ENCODE measurements around the gene PKP3. TPM values are rescaled to one million over a fixed set of nuclear protein-coding genes. Genes with fewer than 3 reads are reported as not detected.

Gene PKP3
- total and polyA plus RNA-seq, 10 donors, result 0.09 to 2.8 (median 0.44) TPM; not detected in 4

DNA sequence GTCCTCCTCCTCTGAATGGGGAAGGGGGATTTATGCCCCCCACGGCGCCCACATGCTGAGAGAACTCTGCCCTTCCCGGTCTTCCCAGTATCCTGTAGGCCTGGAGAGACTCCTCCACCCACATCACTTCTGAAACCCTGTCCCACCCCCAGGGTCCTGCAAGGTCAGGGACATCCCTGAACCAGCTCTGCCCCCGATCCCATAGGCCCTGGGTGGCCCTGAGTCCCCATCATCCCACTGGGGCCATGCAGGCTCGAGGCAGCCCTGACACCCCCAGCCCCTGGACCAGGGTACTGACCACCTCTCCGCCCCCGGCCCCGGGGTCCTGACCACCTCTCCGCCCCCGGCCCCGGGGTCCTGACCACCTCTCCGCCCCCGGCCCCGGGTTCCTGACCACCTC is 13.0 kb upstream of the PKP3 start:
- intact Hi-C loops (cut with DNase I; ENCODE audit: low total_unique reads), result no loop called here
- no peaks in the 10 kb centered on the region for H3K4me1 ChIP-seq
- peaks cover 0 to 43% (median 11%) of the 10 kb centered on the region in 7 donors for H3K27me3 ChIP-seq (replicated peaks in 1 of 7)
- DNase-seq, result no peak
- no peak overlapping the region for H3K27ac ChIP-seq
- TF ChIP-seq, protein P1, sequence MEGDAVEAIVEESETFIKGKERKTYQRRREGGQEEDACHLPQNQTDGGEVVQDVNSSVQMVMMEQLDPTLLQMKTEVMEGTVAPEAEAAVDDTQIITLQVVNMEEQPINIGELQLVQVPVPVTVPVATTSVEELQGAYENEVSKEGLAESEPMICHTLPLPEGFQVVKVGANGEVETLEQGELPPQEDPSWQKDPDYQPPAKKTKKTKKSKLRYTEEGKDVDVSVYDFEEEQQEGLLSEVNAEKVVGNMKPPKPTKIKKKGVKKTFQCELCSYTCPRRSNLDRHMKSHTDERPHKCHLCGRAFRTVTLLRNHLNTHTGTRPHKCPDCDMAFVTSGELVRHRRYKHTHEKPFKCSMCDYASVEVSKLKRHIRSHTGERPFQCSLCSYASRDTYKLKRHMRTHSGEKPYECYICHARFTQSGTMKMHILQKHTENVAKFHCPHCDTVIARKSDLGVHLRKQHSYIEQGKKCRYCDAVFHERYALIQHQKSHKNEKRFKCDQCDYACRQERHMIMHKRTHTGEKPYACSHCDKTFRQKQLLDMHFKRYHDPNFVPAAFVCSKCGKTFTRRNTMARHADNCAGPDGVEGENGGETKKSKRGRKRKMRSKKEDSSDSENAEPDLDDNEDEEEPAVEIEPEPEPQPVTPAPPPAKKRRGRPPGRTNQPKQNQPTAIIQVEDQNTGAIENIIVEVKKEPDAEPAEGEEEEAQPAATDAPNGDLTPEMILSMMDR (IDR thresholded peaks at IDR 0.05 in 8 of 11, conservative IDR thresholded peaks at IDR 0.05 in 3 of 11), result no peak
- TF ChIP-seq POLR2A (IDR thresholded peaks at IDR 0.05) (no peak), POLR2AphosphoS5 (IDR thresholded peaks at IDR 0.05) (no peak)
- no peak overlapping the region for H3K4me3 ChIP-seq
- H3K36me3 ChIP-seq, result no peaks in the 10 kb centered on the region
- peaks cover 0 to 5% (median 4%) of the 10 kb centered on the region in 8 donors for H3K9me3 ChIP-seq
- 84 to 96% (median 92%) methylated on average over 8 to 14 of the region's 14 CpGs for WGBS, 5 donors

DNA sequence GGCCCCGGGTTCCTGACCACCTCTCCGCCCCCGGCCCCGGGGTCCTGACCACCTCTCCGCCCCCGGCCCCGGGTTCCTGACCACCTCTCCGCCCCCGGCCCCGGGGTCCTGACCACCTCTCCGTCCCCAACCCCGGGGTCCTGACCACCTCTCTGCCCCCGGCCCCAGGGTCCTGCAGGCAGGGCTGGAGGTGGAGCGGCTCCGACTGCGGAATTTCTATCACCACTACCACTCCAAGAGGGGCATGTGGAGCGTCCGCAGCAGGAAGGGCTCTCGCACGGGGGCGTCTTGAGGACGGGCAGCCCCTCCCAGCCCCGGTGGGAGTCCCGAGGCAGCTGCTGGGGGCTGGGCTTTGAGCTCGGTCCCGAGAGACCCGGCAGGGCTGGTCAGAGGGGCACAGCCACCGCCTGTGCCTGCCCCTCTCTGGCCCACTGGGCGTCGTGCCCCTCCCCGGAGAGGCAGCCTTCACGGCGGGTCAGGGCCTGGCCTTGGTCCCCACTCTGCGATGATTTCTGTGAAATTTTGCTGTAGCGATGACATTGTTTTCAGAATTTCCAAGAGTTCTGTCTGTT is 12.4 kb upstream of the PKP3 start:
- Histone ChIP-seq H3K4me1 (no peaks in the 10 kb centered on the region), H3K4me3 (no peak overlapping the region), H3K36me3 (no peaks in the 10 kb centered on the region), H3K9me3 (peaks cover 0 to 11% (median 10%) of the 10 kb centered on the region in 8 donors), H3K27ac (no peak overlapping the region), H3K27me3 (replicated peaks in 1 of 7) (peaks cover 0 to 43% (median 11%) of the 10 kb centered on the region in 7 donors)
- intact Hi-C loops (cut with DNase I; ENCODE audit: low total_unique reads), result no loop called here
- TF ChIP-seq, protein P1 (IDR thresholded peaks at IDR 0.05 in 8 of 11, conservative IDR thresholded peaks at IDR 0.05 in 3 of 11), result no peak
- TF ChIP-seq POLR2A (IDR thresholded peaks at IDR 0.05), result no peak
- TF ChIP-seq POLR2AphosphoS5 (IDR thresholded peaks at IDR 0.05), result no peak
- WGBS, 5 donors, result 54 to 72% (median 66%) methylated on average over 28 to 31 of the region's 35 CpGs
- no peak for DNase-seq

DNA sequence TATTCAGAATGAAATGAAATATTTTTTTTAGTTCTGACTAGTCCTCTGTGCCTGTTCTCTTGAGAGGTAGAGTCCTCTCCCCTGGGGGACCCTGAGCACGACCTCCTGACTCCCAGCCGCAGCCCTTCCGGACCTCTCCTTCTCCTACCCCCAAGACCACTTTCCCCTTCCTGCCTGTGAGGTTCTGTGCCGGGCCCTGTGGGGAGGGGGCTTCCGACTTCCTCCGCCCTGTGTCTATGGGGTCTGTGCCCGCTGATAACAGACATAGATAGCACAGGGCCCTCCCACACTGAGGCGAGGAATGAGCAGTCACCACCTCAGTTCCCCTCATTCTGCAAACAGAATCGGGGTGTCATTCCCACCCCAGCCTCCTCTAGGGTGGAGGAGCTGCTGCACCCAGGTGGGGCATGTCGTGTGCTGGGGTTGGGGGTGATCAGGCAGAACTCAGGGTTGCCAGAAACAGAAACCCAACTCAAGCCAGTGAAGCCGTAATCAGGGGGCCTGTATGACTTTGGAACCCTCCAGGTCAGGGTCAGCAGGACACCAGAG is 11.9 kb upstream of the PKP3 start:
- DNase-seq, result no peak
- peaks cover 0 to 17% (median 16%) of the 10 kb centered on the region in 8 donors for H3K9me3 ChIP-seq
- peaks cover 0 to 43% (median 11%) of the 10 kb centered on the region in 7 donors for H3K27me3 ChIP-seq (replicated peaks in 1 of 7)
- no peaks in the 10 kb centered on the region for H3K4me1 ChIP-seq
- H3K4me3 ChIP-seq, result no peak overlapping the region
- H3K36me3 ChIP-seq, result no peaks in the 10 kb centered on the region
- TF ChIP-seq, protein P1 (IDR thresholded peaks at IDR 0.05 in 8 of 11, conservative IDR thresholded peaks at IDR 0.05 in 3 of 11), result no peak
- TF ChIP-seq POLR2A (IDR thresholded peaks at IDR 0.05) (no peak), POLR2AphosphoS5 (IDR thresholded peaks at IDR 0.05) (no peak)
- H3K27ac ChIP-seq, result no peak overlapping the region
- intact Hi-C loops (cut with DNase I; ENCODE audit: low total_unique reads), result no loop called here
- 31 to 41% (median 34%) methylated on average over 10 to 11 of the region's 11 CpGs for WGBS, 5 donors

DNA sequence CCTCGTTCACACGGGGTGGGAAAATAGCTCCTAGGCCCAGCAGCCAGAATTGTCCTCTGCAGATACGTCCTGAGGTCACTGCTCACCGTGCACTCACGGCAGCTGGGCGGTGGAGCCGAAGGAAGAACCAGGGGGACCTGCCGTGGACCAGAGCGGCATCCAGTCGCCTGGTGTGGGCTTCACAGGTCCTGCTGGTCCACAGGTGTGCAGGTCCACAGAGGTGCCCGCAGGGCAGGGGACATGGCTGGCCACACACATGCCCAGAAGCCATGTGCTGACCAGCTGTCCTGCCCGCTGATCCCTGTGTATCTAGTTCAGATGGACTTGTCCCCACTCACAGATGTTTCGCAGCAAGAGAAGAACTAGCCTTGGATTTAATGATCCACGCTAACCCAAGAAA is 10.6 kb upstream of the PKP3 start:
- intact Hi-C loops (cut with DNase I; ENCODE audit: low total_unique reads), result no loop called here
- 90 to 93% (median 91%) methylated on average over 14 of the region's 14 CpGs for WGBS, 5 donors

More for the DNA sequence above, 10.6 kb upstream of the PKP3 start:
- Histone ChIP-seq H3K36me3 (no peaks in the 10 kb centered on the region), H3K4me3 (no peak overlapping the region), H3K4me1 (no peaks in the 10 kb centered on the region), H3K9me3 (peaks cover 0 to 24% (median 21%) of the 10 kb centered on the region in 8 donors), H3K27me3 (replicated peaks in 1 of 7) (peaks cover 0 to 38% (median 11%) of the 10 kb centered on the region in 7 donors), H3K27ac (no peak overlapping the region)
- DNase-seq, result no peak
- TF ChIP-seq POLR2AphosphoS5 (IDR thresholded peaks at IDR 0.05), result no peak
- TF ChIP-seq, protein P1 (IDR thresholded peaks at IDR 0.05 in 8 of 11, conservative IDR thresholded peaks at IDR 0.05 in 3 of 11), result no peak
- TF ChIP-seq POLR2A (IDR thresholded peaks at IDR 0.05), result no peak

Measured in spleen (tissue), 11 donors.